ENCODE measurements around the gene SCRT2.
"Not testable (repeated sequence)": the region's sequence is repeated elsewhere in the genome, so short reads cannot be mapped to it uniquely, and the experiment has no call there.

SCRT2 gene

GRCh38 chr20:650954-651353 is 24.6 kb downstream of the SCRT2 start:
- DNase-seq: no peak

- no peak for DNase-seq
Observed at GRCh38 chr20:650281-650680, 25.3 kb downstream of the SCRT2 start.

- no peak for DNase-seq
Observed at GRCh38 chr20:647479-648019, 28.1 kb downstream of the SCRT2 start.

- no peak for DNase-seq
Observed at GRCh38 chr20:646868-647233, 28.8 kb downstream of the SCRT2 start.

GRCh38 chr20:646107-646867 is 29.3 kb downstream of the SCRT2 start:
- DNase-seq: no peak

GRCh38 chr20:645318-646106 is 30.1 kb downstream of the SCRT2 start:
- DNase-seq: peak; percentile 20

- DNase-seq: no peak
Observed at GRCh38 chr20:644692-645317, 30.8 kb downstream of the SCRT2 start.

- DNase-seq: no peak
Observed at GRCh38 chr20:642398-643174, 33.0 kb downstream of the SCRT2 start.

GRCh38 chr20:642013-642397 is 33.6 kb downstream of the SCRT2 start:
- DNase-seq: not testable (repeated sequence)

- DNase-seq: no peak
Observed at GRCh38 chr20:641516-641875, 34.1 kb downstream of the SCRT2 start.

GRCh38 chr20:640674-641515 is 34.7 kb downstream of the SCRT2 start:
- DNase-seq: no peak

GRCh38 chr20:638579-638978 is 37.0 kb downstream of the SCRT2 start:
- DNase-seq: no peak

GRCh38 chr20:637559-637958 is 38.0 kb downstream of the SCRT2 start:
- DNase-seq: no peak

GRCh38 chr20:635893-636338 is 39.7 kb downstream of the SCRT2 start:
- no peak for DNase-seq

GRCh38 chr20:635028-635892 is 40.3 kb downstream of the SCRT2 start:
- DNase-seq: no peak

GRCh38 chr20:634148-634925 is 41.3 kb downstream of the SCRT2 start:
- DNase-seq: no peak

- no peak for DNase-seq
Observed at GRCh38 chr20:631101-631500, 44.5 kb downstream of the SCRT2 start.

- DNase-seq: no peak
Observed at GRCh38 chr20:626579-626978, 49.0 kb downstream of the SCRT2 start.

GRCh38 chr20:625360-625932 is 50.2 kb downstream of the SCRT2 start:
- DNase-seq: no peak

GRCh38 chr20:623704-624103 is 51.9 kb downstream of the SCRT2 start:
- DNase-seq: no peak
